ENCODE results near the gene SEPTIN1. TPM values are rescaled to one million over a fixed set of nuclear protein-coding genes. Genes with fewer than 3 reads are reported as not detected.

Gene SEPTIN1
- total and polyA plus RNA-seq, 2 experiments from 2014 or later, result 0.21 to 3.9 TPM

DNA sequence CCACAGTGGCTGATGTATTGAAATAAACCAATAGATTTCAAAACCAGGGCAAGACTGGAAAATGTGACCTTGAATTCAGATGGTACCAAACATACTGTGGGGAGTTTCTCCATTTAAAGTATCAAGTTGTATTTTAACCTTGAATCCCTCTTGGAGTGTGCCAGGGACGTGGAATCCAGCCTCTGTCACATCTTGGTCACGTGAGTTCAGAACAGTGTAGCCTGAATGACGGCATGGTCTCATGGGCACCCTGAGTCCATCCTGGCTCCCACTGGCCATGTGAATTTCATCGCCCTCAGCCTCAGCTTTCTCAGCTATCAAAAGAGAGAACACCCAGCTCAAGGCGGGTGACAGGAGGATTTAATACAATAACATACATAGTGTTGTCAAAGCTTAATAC lies 31.8 kb upstream of the SEPTIN1 start (continued):
- TF ChIP-seq, protein P1, sequence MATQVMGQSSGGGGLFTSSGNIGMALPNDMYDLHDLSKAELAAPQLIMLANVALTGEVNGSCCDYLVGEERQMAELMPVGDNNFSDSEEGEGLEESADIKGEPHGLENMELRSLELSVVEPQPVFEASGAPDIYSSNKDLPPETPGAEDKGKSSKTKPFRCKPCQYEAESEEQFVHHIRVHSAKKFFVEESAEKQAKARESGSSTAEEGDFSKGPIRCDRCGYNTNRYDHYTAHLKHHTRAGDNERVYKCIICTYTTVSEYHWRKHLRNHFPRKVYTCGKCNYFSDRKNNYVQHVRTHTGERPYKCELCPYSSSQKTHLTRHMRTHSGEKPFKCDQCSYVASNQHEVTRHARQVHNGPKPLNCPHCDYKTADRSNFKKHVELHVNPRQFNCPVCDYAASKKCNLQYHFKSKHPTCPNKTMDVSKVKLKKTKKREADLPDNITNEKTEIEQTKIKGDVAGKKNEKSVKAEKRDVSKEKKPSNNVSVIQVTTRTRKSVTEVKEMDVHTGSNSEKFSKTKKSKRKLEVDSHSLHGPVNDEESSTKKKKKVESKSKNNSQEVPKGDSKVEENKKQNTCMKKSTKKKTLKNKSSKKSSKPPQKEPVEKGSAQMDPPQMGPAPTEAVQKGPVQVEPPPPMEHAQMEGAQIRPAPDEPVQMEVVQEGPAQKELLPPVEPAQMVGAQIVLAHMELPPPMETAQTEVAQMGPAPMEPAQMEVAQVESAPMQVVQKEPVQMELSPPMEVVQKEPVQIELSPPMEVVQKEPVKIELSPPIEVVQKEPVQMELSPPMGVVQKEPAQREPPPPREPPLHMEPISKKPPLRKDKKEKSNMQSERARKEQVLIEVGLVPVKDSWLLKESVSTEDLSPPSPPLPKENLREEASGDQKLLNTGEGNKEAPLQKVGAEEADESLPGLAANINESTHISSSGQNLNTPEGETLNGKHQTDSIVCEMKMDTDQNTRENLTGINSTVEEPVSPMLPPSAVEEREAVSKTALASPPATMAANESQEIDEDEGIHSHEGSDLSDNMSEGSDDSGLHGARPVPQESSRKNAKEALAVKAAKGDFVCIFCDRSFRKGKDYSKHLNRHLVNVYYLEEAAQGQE (IDR thresholded peaks at IDR 0.05; ENCODE audit: unreplicated experiment), result no peak
- TF ChIP-seq, protein P2, sequence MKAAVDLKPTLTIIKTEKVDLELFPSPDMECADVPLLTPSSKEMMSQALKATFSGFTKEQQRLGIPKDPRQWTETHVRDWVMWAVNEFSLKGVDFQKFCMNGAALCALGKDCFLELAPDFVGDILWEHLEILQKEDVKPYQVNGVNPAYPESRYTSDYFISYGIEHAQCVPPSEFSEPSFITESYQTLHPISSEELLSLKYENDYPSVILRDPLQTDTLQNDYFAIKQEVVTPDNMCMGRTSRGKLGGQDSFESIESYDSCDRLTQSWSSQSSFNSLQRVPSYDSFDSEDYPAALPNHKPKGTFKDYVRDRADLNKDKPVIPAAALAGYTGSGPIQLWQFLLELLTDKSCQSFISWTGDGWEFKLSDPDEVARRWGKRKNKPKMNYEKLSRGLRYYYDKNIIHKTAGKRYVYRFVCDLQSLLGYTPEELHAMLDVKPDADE (IDR thresholded peaks at IDR 0.05), result no peak
- no peak for TF ChIP-seq CREB1 (CRISPR knock-in tag; IDR thresholded peaks at IDR 0.05; ENCODE audit: low read depth)
- TF ChIP-seq NANOG (IDR thresholded peaks at IDR 0.05; ENCODE audit: borderline replicate concordance), result no peak
- TF ChIP-seq EZH2 (IDR thresholded peaks at IDR 0.05; ENCODE audit: low read depth, unreplicated experiment), result no peak
- no peak for TF ChIP-seq ZNF114 (CRISPR knock-in tag; IDR thresholded peaks at IDR 0.05)
- TF ChIP-seq, protein P3, sequence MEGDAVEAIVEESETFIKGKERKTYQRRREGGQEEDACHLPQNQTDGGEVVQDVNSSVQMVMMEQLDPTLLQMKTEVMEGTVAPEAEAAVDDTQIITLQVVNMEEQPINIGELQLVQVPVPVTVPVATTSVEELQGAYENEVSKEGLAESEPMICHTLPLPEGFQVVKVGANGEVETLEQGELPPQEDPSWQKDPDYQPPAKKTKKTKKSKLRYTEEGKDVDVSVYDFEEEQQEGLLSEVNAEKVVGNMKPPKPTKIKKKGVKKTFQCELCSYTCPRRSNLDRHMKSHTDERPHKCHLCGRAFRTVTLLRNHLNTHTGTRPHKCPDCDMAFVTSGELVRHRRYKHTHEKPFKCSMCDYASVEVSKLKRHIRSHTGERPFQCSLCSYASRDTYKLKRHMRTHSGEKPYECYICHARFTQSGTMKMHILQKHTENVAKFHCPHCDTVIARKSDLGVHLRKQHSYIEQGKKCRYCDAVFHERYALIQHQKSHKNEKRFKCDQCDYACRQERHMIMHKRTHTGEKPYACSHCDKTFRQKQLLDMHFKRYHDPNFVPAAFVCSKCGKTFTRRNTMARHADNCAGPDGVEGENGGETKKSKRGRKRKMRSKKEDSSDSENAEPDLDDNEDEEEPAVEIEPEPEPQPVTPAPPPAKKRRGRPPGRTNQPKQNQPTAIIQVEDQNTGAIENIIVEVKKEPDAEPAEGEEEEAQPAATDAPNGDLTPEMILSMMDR (conservative IDR thresholded peaks at IDR 0.05; ENCODE audit: low read depth in 2 of 2), result no peak
- TF ChIP-seq ZNF331 (CRISPR knock-in tag; IDR thresholded peaks at IDR 0.05; ENCODE audit: low read depth), result no peak
- TF ChIP-seq STAT1 (IDR thresholded peaks at IDR 0.05; ENCODE audit: unreplicated experiment), result no peak

DNA sequence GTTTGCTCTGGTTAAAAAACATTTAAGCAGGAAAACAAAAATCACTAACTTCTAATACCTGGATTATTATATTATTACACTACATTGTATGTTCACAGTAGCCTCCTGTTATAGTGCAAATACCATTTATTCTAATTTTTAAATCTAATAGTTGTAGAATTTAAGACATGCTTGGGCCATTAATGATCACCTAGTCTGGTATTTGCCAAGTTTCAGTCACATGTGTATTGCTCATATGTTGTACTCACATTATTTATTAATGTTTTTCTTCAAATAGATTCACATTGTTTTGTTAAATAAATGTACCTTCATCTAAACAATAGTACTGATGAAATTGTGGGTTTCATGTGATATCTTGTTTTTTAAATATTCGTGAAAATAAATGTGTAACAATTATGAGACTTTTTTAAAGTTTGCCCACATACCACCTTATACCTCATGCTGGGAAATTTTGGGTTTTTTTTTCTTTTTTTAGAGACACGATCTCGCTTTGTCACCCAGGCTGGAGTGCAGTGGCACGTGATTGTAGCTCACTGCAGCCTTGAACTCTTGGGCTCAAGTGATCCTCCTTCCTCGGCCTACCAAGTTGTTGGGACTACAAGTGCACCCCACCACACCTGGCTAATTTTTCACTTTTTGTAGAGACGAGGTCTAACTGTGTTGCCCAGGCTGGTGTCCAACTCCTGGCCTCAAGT lies 30.9 kb upstream of the SEPTIN1 start:
- Mint-ChIP-seq H3K4me3 (no peak overlapping the region), H3K9me3 (no peaks in the 10 kb centered on the region), H3K27me3 (ENCODE audit: insufficient read depth, low read depth, poor library complexity) (peaks cover 16% of the 10 kb centered on the region), H3K27ac (no peak overlapping the region), H3K4me1 (peaks cover 11% of the 10 kb centered on the region), H3K36me3 (ENCODE audit: low read depth) (peaks cover 45% of the 10 kb centered on the region)
- H3K4me2 ChIP-seq, result no peak overlapping the region
- H3K27me3 ChIP-seq (ENCODE audit: insufficient read depth), result no peaks in the 10 kb centered on the region
- H3K79me2 ChIP-seq (replicated peaks; ENCODE audit: insufficient read depth), result peaks cover 14% of the 10 kb centered on the region; the same call in 1 of the 2 replicates
- H3K27ac ChIP-seq (ENCODE audit: low read depth), result no peak overlapping the region
- no peaks in the 10 kb centered on the region for H3K9me2 ChIP-seq (ENCODE audit: insufficient read depth)
- DNase-seq (ENCODE audit: low spot score) (no peak), ATAC-seq (no peak)
- no peak overlapping the region for H3K4me3 ChIP-seq
- H3K36me3 ChIP-seq (ENCODE audit: insufficient read depth), result peaks cover 3% of the 10 kb centered on the region; the same call in 1 of the 2 replicates
- peaks cover 29% of the 10 kb centered on the region for H3F3A ChIP-seq (replicated peaks; ENCODE audit: low read depth)
- H2AFZ ChIP-seq, result no peak overlapping the region
- H3K4me1 ChIP-seq (ENCODE audit: insufficient read depth), result peaks cover 6% of the 10 kb centered on the region
- peaks cover 29% of the 10 kb centered on the region for H4K20me1 ChIP-seq (replicated peaks; ENCODE audit: insufficient read depth)
- TF ChIP-seq EZH2phosphoT487 (IDR thresholded peaks at IDR 0.05; ENCODE audit: unreplicated experiment) (no peak), ZNF331 (CRISPR knock-in tag; IDR thresholded peaks at IDR 0.05; ENCODE audit: low read depth) (no peak), STAT1 (IDR thresholded peaks at IDR 0.05; ENCODE audit: unreplicated experiment) (no peak), NANOG (IDR thresholded peaks at IDR 0.05; ENCODE audit: borderline replicate concordance) (no peak)
- TF ChIP-seq, protein P4, sequence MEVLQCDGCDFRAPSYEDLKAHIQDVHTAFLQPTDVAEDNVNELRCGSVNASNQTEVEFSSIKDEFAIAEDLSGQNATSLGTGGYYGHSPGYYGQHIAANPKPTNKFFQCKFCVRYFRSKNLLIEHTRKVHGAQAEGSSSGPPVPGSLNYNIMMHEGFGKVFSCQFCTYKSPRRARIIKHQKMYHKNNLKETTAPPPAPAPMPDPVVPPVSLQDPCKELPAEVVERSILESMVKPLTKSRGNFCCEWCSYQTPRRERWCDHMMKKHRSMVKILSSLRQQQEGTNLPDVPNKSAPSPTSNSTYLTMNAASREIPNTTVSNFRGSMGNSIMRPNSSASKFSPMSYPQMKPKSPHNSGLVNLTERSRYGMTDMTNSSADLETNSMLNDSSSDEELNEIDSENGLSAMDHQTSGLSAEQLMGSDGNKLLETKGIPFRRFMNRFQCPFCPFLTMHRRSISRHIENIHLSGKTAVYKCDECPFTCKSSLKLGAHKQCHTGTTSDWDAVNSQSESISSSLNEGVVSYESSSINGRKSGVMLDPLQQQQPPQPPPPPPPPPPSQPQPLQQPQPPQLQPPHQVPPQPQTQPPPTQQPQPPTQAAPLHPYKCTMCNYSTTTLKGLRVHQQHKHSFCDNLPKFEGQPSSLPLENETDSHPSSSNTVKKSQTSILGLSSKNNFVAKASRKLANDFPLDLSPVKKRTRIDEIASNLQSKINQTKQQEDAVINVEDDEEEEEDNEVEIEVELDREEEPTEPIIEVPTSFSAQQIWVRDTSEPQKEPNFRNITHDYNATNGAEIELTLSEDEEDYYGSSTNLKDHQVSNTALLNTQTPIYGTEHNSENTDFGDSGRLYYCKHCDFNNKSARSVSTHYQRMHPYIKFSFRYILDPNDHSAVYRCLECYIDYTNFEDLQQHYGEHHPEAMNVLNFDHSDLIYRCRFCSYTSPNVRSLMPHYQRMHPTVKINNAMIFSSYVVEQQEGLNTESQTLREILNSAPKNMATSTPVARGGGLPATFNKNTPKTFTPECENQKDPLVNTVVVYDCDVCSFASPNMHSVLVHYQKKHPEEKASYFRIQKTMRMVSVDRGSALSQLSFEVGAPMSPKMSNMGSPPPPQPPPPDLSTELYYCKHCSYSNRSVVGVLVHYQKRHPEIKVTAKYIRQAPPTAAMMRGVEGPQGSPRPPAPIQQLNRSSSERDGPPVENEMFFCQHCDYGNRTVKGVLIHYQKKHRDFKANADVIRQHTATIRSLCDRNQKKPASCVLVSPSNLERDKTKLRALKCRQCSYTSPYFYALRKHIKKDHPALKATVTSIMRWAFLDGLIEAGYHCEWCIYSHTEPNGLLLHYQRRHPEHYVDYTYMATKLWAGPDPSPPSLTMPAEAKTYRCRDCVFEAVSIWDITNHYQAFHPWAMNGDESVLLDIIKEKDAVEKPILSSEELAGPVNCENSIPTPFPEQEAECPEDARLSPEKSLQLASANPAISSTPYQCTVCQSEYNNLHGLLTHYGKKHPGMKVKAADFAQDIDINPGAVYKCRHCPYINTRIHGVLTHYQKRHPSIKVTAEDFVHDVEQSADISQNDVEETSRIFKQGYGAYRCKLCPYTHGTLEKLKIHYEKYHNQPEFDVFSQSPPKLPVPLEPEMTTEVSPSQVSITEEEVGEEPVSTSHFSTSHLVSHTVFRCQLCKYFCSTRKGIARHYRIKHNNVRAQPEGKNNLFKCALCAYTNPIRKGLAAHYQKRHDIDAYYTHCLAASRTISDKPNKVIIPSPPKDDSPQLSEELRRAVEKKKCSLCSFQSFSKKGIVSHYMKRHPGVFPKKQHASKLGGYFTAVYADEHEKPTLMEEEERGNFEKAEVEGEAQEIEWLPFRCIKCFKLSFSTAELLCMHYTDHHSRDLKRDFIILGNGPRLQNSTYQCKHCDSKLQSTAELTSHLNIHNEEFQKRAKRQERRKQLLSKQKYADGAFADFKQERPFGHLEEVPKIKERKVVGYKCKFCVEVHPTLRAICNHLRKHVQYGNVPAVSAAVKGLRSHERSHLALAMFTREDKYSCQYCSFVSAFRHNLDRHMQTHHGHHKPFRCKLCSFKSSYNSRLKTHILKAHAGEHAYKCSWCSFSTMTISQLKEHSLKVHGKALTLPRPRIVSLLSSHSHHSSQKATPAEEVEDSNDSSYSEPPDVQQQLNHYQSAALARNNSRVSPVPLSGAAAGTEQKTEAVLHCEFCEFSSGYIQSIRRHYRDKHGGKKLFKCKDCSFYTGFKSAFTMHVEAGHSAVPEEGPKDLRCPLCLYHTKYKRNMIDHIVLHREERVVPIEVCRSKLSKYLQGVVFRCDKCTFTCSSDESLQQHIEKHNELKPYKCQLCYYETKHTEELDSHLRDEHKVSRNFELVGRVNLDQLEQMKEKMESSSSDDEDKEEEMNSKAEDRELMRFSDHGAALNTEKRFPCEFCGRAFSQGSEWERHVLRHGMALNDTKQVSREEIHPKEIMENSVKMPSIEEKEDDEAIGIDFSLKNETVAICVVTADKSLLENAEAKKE (CRISPR knock-in tag; IDR thresholded peaks at IDR 0.05), result no peak
